Measurements from ENCODE around the gene INS.

Gene INS

DNA sequence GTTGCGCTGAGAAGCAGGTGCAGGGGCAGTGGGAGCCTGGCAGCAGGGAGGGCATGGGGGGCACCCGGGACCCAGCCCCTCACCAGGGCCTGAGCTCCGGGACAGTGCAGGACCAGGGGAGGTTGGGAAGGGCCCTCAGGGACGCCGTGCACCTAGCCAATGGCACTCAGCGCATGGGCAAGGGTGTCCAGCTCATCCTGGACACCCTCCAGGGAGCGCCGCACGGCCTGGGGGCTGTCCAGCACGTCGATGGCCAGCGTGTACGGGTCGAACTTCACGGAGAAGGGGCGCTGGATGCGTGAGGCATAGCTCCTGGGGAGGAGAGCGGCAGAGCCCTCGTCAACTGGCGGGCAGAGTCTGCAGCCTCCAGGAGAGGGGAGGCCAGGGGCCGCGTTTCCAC is 3.1 kb upstream of the INS start:
- no peak for DNase-seq

DNA sequence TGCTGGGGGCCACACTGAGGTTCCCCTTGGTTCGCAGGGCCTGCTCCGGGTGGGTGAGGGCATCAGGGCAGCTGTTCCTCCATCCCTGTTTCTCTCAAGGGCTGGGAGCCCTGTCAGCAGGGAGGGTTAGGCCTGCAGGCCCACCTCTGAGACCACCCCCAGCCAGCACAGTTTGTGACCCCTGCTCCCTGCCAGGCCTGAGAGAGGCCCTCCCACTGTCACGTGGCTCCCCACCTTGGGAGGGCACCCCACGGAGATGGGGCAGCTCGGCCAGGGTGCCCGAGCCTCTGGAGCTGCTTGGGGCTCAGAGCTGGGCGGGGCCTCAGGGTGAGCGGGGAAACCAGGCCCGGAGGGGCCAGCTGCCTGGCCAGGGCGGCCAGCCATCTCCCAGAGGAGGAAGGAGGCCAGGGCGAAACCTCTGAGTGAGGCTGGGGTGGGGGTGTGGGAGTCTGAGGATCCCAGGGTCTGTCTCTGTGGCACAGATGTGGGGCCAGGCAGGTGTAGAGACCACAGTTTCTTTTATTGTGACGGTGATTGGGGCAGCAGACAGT is 2.5 kb upstream of the INS start:
- no peak for DNase-seq

DNA sequence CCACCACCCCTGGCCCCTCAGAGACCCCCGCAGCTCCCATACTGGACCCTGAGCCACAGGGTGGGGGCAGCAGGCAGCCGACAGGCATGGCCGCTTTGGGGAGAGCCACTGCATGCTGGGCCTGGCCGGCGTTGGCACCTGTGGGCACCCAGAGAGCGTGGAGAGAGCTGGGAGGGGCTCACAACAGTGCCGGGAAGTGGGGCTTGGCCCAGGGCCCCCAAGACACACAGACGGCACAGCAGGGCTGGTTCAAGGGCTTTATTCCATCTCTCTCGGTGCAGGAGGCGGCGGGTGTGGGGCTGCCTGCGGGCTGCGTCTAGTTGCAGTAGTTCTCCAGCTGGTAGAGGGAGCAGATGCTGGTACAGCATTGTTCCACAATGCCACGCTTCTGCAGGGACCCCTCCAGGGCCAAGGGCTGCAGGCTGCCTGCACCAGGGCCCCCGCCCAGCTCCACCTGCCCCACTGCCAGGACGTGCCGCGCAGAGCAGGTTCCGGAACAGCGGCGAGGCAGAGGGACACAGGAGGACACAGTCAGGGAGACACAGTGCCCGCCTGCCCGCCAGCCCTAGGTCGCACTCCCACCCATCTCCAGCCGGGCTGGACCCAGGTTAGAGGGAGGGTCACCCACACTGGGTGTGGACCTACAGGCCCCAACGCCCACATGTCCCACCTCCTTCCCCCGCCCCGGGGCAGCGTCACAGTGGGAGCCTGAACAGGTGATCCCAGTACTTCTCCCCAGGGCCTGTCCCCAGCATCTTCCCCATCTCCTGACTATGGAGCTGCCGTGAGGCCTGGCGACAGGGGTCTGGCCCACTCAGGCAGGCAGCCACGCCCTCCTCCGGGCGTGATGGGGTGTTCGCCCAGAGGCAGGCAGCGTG is 1.2 kb downstream of the INS start:
- no peak for DNase-seq

DNA sequence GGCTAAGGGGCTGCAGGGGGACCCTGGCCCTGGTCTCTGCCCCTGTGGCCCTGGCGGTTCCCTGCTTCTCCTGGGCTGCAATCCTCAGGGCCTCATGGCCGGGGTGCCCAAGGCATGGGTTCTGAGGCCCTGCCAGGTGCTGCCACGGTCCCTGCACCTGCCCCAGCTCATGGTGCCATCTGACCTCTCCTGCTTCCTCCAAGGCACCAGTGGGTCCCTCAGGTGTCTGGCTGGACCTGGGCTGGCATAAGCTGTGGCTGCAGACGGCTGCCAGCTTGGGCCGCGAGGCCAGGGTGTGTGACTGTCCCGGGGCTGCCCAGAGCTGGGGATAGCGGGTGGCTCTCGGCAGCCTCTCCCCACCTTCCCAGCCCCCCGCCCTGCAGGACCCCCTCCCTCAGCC is 2.0 kb downstream of the INS start:
- DNase-seq = no peak

DNA sequence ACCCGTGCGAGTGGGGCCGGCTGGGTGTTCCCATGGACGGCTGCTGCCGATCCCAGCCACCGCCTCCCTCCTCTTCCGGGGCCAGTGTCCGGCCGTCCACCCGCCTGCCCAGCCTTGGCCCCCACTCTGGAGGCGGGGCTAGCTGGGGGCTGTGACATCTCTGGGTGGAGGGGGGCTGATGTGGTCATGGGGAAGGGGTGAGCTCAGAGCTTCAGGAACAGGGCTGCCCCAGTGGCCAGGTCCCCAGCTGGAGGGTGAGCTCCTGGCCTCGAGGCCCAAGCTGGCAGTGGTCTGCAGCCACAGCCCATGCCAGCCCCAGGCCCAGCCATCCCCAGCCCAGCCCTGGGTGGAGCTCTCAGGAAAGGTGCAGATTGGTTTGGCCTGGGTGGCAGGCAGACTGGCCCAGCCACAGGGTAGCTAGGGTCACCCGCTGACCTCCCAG is 2.7 kb downstream of the INS start:
- no peak for DNase-seq

DNA sequence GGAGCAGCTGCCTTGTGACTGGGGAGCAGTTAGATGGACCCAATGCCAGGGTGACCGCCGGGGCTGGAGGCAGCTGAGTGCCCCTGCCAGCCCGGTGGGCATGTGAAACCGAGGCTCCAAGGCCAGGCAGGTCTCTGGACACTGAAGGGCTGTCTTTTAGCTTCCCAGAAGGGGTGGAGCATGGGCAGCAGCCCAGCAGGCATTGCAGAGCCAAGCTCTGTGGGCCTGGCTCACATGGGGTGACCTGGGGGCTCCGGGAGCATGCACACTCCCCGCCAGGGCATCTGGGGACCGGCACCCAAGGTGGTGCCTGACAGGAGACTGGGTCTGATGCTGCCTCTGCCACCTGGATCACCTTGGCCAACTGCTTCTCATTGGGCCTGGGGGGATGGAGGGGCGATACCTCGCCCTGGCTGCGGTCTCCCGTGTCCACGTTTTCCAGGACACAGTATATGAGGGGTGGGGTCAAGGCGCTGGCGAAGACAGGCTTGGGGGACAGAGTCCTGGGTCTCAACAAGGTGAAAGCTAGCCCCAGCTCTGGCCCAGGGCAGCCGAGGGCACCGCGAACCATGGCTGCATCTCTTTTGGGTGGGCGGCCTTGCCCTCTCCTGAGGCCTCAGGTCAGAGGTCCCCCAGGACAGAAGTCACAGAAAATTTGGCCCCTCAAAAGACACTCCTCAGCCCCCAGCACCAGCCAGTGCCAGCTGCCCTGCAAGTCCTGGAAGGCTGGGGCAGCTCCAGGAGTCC is 3.5 kb downstream of the INS start:
- no peak for DNase-seq

DNA sequence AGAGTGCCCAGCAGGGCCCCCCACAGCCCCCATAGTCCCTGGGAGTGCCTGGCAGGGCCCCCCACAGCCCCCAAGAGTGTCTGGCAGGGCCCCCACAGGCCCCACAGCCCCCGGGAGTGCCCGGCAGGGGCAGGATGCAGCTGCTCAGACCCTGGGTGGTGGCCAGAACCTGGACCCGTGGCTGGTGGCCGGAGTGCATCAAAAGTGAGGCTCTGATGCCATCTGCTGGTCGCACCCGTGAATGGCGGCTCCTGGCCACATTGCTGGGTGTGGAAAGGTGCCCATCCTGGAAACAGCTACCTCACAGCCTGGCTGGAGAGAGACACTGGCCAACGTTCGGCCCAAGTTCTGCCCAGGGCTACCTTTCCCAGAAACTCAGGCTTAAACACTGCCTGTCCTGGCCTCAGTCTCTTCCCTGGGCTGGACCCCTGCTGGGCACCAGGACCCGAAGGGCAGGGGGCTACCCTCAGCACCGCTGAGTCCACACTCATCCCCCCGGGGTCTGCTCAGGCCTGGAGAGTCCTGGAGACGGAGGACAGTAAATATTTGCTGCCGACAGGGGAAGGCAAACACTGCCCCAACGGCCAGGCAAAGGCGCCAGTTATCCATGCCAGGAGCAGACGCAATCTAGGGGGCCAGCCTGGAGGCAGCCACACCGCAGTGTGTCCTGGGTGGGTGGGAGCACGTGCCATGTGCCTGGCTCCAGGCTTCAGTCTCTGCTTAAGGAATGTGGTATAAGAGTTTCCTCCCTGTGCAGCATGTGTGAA is 4.4 kb downstream of the INS start:
- DNase-seq = peak; percentile 32

DNA sequence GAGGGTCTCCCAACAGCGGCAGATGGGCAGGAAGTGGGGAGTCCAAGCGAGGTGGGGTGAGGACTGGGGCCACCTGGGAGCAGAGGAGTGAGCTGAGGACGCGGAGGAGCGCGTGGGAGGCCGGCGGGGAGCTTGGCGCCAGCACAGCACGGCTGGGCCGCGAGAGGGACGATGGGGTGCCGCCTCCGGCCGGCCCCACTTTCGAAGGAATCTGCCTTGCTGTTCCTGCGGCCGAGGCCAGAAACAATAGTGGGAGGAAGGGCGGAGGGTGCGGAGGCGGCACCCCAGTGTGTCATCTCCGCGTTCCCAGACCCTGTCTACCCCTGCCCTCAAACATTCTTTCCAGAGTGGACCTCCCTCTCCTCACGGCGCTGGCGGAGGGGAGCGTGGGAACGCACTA is 5.5 kb downstream of the INS start:
- DNase-seq = no peak

DNA sequence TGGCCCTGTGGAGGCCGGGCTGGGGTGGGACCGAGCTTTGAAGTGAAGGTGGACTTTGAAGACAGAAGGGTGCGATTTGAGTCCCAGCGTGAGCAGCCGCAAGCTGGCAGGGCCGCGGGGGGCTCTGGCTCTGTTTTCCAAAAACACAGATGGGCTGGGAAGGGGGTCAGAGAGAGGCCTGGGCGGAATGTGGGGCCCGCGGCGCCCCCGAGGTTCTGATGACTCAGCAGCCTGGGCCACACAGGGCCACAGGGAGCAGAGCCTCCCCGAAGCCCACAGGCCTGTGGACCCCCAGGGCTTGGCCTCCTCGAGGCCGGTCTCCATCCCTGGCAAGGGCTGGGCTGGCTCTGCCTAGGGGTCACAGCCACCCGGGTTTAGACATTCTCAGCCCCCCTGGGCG is 6.1 kb downstream of the INS start:
- DNase-seq = no peak

DNA sequence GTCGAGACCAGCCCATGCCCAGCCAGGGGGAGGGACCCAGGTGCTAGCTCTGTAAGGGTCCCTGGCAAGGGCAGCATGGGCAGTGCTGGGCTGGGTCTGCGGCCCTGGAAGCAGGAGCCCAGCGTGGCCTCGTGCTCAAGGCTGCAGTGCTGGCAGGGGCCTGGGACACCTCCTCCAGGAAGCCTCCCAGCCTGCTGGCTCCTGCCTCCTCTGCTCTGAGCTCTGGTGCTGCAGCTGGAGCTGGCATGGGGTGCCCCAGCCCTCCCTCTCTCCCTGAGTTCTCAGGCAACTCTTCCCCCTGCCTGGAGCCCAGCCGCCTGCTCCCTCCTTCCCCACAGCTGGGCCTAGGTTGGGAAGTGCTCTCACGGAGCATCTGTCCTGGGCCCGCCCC is 6.8 kb downstream of the INS start:
- no peak for DNase-seq

DNA sequence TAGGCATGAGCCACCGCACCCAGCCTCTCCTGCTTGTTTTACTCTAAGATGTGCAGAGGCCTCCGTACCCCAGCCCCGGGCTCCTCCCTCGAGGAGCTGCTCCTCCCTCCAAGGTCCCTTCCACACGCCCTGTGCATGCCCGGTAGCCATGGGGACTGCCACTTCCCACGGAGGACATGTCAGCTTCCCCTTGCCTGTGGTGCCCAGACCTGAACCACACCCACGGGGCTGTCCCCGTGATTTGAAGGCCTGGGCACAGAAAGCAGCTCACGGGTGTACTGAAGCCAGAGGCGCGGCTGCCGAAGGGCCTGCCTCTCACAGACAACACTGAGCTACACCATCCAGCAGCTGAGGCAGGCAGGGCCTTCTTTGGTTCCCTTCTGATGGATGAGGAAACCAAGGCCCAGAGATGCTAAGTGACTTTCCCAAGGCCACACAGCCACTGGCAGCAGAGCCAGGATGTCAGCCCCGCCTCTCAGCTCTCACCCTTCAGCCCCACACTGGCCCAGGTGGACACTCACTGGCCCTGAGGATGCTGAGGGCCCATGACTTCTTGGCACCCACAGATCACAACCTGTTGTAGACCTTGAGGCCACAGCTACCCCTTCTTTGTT is 7.3 kb downstream of the INS start:
- DNase-seq = peak; percentile 24

DNA sequence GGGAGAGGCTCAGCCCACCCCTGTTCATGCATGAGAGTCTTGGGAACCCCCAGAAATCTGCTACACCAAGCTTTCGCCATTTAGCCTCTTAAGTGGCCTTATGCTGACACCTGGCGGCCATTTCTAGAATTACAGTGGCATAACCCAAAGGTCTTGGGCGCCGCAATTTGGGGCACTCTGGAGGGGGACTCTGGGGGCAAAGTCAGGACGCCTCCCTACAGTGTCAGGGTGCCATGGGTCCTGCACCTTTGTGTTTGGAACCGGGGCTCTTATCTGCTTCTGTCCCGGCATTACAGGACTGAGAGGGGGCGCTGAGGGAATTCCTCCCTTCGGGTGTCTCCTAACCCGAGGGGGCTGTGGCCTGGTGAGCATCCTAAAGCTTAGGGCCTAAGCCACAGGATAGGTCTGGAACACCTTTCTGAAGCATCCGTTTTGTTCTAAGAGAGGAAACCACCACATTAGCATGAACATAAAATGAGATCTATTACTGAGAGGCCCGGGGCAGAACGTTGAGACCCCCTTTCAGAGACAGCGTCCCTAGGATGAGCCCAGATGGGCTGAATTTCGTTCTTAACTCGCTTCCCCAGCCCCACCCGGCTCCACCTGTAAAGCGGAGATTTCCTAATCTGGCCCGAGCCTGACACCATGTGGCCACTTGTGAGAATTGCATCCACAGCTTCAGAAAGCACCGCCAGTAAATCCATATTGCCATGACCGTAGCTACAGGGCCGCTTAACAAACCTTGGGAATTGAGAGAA is 9.3 kb downstream of the INS start:
- peak; percentile 79 for DNase-seq

DNA sequence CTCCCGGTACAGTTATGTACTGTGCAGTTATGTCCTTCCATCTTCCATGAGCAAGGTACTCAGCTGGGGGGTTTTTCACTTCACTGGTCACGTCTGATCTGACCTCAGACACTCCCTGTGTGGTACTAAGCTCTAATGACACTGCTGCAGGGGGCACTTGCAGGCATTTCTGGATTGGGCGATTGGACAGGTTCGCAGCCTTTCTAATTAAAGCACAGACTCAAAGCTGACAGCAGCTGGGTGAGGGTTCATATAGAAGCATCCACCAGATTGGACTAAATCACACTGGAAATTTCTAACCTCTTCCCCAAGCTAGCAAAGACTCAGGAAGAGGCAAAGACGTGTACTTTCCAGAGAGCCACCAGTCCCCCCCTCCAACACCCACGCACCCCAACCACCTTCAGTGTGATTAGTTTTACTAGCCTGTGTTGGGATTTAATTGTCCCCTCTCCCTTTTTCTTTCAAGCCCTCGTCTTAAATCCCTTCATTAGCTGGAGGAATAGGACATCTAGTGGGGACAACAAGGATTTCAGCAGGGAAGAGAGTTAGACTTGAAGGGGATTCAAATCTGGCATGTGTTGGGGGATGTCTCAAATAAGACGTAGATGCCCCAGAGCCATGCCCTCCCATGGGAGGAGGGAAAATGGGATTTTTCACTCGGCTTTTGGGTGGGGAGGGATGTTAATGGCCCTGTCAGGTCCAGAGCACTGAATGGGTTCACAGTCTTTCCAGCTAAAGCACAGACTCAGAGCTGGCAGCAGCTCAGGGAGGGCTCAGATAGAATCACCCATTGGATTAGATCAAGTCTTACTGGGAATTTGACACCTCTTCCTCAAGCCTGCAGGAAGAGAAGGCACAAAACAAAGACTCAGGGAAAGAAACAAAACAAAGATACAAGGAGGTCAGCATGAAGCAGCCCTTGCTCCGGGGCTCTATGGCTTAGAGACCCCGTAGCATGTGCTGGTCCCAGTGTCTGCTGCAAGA is 10.9 kb downstream of the INS start:
- no peak for DNase-seq

DNA sequence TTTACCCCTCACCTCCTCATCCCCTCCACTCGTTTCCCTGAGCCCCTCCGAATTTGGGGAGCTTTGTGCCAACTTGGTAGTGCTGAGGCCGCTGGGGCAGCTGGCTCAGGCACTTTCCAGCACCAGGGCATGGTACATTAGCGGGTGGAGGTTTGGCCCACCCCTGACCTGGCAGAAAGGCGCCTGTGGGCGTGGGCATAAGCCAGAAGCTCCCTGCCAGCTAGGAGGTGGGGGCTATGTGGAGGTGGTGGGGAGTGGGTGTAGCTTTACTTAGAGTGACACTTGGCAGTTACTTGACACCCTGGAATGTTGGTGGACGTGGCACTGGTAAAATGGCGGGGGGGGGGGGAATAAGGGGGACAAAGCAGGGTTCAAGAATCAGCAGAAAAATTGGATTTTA is 11.5 kb downstream of the INS start:
- no peak for DNase-seq

DNA sequence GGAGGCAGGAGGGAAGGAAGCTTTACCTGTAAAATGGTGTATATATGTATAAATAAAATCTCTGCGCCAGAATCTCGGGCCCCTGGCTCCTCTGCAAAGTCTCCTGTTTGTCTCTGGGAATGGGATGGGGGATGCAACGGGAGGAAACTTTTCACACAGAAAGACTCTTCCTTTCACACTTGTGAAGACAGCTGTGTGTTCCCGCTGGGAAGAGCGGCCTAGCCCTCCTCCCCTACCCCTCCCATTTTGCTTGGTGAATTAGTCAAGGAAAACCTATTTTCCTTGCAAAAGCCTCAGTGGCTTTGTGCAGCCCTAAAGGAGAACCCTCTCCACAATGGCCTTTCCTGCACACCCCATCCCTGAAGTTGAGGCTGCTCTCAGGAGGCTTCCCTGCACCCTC is 12.4 kb downstream of the INS start:
- DNase-seq = no peak

DNA sequence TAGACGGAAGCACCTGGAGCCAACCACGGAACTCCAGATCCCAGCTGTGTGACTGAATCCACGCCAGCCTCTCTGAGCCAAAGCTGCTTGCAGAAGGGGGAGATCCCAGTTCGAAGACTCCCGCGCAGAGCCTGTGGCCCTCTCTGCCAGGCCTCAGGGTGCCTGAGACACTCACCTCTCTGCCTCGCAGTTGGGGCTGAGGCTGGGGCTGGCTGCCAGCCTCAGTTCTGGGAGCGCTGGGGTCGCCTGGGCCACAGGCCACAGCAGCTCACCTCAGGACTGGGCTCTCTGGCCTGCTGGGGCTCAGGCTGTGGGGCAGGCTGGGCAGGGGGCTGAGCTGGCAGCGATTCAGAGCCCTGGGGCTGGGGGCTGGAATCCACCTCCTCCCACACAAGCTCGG is 13.6 kb downstream of the INS start:
- no peak for DNase-seq

DNA sequence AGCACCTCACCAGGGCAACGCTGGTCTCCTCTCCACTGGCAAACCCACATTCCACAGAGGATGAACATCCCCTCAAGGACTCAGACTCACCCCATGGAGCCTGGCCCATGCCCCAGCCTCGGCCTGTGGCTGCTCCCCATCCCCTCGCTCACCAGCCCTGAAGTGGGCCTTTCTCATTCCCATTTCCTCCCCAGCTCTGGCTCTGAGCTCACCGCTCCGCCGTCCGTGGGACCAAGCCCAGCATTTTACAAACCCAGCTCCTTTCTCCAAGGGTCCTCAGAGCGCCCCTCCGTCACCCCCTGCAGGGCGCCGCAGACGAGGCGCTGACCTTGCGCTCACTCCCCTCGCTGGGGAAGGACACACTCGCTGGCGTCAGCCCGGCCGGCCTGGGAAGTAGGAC is 15.0 kb downstream of the INS start:
- DNase-seq = no peak

DNA sequence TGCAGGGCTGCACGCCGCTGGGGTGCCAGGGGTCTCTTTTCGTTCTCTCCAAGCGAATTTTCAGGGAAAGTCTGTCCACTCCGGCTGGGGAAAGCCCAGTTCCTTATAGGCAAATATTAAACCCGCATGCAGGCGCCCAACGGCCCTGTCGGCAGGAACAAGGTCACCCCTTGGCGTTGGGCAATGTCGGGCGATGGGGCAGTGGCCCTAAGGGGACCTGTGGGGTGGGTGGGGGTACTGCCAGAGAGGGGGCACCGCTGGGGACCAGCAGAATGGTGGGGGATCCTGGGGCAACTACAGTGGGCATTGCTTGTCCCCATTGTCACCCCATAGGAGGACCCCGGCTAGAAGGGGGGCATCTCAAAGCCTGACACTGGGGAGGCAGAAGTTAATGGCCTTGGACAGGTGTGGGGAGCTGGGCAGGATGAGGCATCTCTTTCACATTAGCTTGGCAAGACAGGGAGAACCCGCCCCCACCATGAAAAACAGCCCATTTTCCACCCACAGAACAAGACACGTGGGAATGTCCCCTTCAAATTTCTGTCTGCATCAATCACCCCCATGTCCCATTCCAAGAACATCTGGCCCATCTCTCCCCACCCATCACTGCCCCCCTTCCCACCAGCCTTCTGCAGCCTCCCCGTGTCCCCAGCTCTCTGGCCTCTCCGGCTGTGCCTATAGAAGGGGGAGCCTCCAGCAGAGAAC is 16.3 kb downstream of the INS start:
- DNase-seq = no peak

DNA sequence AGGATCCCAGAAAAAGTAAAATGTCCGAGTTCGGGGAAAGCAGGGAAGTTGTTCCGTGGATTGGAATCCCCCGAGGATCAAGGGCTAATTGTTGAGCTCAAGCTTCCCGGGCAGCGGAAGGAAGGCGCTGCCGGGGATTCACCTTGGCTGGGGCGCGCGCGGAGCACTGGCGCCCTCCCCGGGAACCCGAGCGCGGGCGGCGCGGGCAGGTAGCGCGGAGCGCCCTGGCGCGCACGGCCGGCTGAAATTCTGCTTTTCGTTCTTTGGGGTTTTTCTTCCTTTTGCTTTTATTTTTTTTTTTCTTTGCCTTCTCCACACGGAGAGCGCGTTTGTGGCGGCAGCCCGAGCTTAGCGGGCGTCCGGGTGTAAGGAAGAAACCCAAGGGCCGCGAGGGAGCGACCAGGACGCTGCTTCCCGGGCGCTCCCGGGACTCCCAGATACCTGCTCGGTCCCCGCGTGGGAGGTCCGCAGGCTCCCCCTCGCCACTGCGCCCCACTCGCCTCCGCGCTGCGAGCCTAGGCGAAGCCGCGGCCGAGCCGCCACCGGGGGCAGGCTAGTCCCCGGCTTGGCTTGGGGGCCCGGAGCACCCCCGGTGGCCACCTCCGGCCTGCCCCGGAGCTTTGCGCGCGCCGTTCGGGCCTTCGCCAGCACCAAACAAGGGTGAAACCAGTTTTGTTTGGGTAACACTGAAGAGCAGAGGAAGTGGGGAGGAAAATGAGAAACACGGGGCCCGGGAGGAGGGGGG is 17.0 kb downstream of the INS start:
- DNase-seq = no peak

DNA sequence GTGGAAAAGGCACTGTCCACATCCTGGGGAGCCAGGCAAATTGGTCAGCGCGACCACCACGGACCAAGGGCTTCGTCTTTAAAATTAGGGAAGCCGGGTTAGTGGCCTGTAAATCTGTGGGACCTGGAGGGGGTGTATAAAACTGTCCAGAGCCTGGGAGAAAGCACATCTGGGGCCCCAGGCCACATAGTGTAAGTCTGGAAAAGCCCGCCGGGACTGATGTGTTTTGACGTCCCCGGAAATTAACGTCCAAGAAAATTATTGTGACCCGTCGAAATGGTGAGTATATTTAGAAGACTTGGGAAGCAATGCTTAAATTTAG is 17.6 kb downstream of the INS start:
- no peak for DNase-seq
